T-helper 1 cell (primary cell): ENCODE measurements around the gene SH3PXD2A.

Source experiments
- DNase-seq, 5 donors: peaks; one replicate each; pipeline ENCODE4 v3.0.0-alpha.2; 2012 to 2020

Gene SH3PXD2A

GRCh38 chr10:103597003-103597402 is 258.4 kb downstream of the SH3PXD2A start:
- DNase-seq = no peak

GRCh38 chr10:103595933-103596726 is 259.2 kb downstream of the SH3PXD2A start:
- DNase-seq = no peak

- no peak for DNase-seq
Measured at GRCh38 chr10:103593022-103593570, 262.3 kb downstream of the SH3PXD2A start.

- DNase-seq = peak in 2 of 5 donors; percentile 22 to 25
Measured at GRCh38 chr10:103592186-103593021, 263.0 kb downstream of the SH3PXD2A start.

GRCh38 chr10:103590744-103591291 is 264.6 kb downstream of the SH3PXD2A start:
- no peak for DNase-seq

GRCh38 chr10:103590060-103590459 is 265.3 kb downstream of the SH3PXD2A start:
- DNase-seq = no peak

- DNase-seq = no peak
Measured at GRCh38 chr10:103589074-103589630, 266.2 kb downstream of the SH3PXD2A start.

GRCh38 chr10:103587073-103587472 is 268.3 kb downstream of the SH3PXD2A start:
- no peak for DNase-seq

- no peak for DNase-seq
Measured at GRCh38 chr10:103585011-103585405, 270.4 kb downstream of the SH3PXD2A start.

- peak; percentile 43 to 84 (median 53) for DNase-seq
Measured at GRCh38 chr10:103584216-103585010, 271.0 kb downstream of the SH3PXD2A start.

- no peak for DNase-seq
Measured at GRCh38 chr10:103583871-103584215, 271.5 kb downstream of the SH3PXD2A start.

GRCh38 chr10:103582331-103583123 is 272.8 kb downstream of the SH3PXD2A start:
- no peak for DNase-seq

GRCh38 chr10:103581499-103581898 is 273.9 kb downstream of the SH3PXD2A start:
- DNase-seq = no peak

GRCh38 chr10:103580430-103580829 is 274.9 kb downstream of the SH3PXD2A start:
- no peak for DNase-seq

GRCh38 chr10:103580011-103580410 is 275.4 kb downstream of the SH3PXD2A start:
- DNase-seq = no peak

GRCh38 chr10:103578782-103579382 is 276.5 kb downstream of the SH3PXD2A start:
- DNase-seq = peak in 1 of 5 donors; percentile 4

GRCh38 chr10:103576862-103577261 is 278.5 kb downstream of the SH3PXD2A start:
- DNase-seq = no peak

- no peak for DNase-seq
Measured at GRCh38 chr10:103576076-103576471, 279.3 kb downstream of the SH3PXD2A start.

- no peak for DNase-seq
Measured at GRCh38 chr10:103575416-103576075, 279.8 kb downstream of the SH3PXD2A start.
